CD4-positive, alpha-beta T cell treated with Interleukin-17A for 1 hour (primary cell): ENCODE measurements around the gene INKA1.
"Not testable (repeated sequence)": the region's sequence is repeated elsewhere in the genome, so short reads cannot be mapped to it uniquely, and the experiment has no call there.

Source experiments
- DNase-seq: peaks from one replicate; pipeline ENCODE4 v3.0.0-alpha.2; 2020

The INKA1 gene

DNA sequence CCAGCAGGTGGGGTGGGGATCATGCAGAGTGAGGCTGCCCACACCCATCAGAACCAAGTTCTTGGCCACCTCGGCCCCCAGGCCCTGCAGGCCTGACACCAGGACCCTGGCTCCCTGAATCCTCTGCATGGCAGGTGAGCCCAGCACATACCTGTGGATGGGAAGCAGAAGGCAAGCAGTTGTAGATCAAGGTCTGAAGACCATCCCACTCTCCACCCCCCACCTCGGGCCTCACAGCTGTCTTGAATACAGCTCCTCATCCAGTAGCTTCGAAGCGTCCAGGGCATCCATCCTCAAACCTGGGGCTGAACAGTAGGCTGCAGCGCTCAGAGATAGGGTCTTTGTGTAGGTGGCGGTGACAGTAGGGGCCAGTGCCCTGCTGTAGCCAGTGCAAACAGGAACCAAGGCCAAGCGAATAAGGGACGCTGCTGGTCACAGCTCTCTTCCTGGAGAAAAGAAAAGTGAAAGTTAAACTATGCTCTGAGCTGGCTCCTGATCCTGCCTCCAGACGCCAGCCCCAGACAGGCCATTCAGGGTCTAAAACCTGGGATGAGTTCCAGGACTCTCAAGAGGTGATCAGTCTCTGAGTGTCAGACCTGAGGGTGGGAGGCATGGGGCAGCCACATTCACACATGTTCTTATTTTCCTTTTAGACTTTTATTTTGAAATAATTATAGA, 10.6 kb downstream of the INKA1 start, which contains the start of gene UBA7:
TSS of gene UBA7 (minus strand) at position 457 of the 678 bp plus-strand sequence. CDS start at position 291, 166 bp downstream.
- peak; percentile 59 for DNase-seq

DNA sequence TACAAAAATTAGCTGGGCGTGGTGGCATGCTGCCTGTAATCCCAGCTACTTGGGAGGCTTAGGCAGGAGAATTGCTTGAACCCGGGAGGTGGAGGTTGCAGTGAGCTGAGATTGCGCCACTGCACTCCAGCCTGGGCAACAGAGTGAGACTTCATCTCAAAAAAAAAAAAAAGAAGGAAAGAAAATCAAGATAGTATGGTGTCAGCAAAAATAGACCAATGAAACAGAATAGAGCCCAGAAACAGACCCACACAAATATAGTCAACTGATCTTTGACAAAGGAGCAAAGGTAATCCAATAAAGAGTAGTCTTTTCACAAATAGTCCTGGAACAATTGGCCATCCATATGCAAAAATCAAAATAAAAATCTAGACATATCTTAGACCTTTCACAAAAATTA, 20.1 kb downstream of the INKA1 start:
- DNase-seq, result not testable (repeated sequence)

DNA sequence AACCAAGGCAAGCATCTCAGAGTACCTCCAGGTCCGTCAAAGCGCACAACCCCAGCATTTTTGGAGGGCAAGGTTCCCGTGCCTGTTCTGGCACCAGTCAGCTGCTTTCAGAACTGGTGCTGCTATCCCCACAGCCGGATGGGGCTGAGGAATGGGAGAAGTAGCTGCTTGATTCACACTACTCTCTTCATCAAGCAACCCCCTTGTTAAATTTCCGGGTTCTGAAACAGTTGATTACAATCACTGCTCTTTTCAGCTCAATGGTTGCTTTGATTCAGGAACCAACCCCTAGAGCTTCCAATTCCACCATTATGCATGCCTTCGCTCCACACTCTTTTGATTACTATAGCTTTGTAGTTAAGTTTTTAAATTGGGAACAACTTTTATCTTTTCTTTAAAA, 23.0 kb downstream of the INKA1 start:
- no peak for DNase-seq

DNA sequence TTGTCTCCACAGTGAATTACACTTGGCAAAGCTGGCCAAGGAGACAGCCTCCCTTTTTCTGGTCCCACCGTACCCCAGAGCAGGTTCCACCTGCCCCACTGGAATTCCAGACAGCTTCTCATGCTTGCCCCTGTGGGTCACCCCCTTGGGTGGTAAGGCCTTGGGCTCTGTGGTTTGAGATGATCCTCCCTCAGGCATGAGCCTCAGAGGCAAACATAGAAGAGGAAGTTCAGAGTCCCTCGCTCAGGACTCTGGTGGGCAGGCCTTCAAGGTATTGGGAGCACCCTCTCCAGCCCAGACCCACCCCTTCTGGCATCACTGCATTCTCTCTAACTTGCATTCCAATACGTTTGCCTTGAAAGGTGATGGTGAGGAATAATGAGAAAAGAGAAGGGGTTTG, 28.3 kb downstream of the INKA1 start:
- no peak for DNase-seq

DNA sequence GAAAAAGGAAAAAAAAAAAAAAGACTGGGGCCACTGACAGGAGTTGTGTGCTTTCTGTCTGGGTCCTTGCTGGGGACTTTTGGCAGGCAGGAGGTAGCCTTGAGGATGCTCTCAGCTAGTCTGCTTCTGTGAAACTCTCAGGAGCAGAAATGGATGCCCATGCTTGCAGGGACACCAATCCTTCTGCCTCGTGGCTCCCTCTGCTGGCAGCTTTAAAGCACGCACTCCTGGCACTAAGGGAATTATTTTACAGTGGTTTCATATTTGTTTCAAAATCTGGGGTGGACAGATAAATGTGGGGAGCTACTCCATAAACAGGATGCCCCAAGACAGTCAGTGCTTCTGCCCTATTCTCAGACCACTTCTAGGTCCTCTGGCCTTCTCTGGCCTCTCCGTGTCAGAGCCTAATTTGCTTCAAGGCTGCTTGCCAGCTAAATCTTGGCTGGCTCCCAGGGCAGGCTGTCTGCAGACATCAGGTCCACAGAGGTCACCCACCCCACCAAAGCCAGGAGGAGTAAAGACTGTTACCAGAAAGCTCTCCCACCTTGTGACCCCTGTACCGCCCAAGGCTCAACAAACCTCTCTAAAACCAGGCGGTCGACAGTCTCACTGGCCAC, 36.2 kb downstream of the INKA1 start:
- DNase-seq, result peak; percentile 87

DNA sequence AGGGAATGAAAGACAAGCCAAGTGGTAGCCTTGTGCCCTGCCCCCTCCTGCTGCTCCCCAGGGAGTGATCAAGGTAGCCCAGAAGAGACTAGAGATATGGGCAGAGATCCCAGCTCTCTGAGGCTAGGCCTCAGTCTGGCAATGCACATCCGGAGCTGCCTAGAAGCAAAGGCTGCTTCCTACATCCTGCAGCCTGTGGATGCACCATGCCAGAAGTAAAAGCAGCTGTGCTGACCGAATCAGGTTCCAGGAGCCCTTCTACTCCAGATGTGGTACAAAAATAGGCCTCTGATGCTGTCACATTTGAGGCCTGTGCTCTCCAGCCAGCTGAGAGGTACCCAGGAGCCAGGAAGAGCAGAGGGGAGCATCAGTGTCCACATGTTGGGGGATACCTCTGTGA, 37.3 kb downstream of the INKA1 start:
- no peak for DNase-seq

DNA sequence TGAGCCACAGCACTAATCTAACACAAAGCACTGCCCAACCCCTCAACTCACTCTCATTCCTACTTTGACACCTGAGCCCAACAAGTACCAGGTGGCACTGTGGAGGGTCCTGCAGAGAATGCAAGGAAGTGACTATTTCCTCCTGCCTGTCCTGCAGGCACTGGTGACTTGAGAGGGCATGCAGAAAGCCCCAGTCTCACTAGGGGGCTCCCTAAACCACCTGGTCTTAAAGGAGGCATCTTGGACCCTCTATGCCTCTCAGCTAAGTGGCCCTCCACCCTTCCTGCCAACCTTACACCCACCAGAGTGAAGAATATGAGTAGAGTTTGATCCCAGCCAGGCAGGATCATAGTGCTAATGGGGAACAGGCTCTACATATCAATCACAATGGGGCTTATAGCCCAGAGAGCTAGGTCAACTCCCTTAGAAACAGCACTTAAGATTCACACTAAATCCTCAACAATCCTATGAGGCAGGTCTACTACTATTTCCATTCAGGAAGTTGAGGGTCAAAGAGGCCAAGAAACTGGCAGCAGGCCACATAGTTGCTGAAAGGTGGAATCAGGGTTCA, 38.1 kb downstream of the INKA1 start:
- DNase-seq, result peak; percentile 12

DNA sequence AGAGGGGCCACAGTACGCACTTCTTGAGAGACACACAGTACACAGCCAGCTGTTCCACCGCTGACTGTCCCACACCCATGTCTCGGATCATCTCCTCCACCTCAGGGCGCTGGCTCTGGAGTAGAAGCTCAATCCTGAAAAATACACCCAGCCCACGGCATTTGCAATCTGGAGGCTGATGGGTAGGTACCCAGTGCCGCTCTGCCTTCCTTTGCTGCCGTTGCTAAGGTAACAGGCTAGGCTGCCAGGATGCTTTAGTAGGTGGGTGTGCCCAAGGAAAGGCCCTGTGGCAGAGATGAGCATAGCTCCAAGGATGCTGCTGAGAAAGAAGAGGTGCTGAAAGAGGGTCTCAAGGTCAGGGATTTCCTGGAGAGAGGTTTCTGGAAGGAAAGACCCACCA, 38.7 kb downstream of the INKA1 start:
- no peak for DNase-seq

DNA sequence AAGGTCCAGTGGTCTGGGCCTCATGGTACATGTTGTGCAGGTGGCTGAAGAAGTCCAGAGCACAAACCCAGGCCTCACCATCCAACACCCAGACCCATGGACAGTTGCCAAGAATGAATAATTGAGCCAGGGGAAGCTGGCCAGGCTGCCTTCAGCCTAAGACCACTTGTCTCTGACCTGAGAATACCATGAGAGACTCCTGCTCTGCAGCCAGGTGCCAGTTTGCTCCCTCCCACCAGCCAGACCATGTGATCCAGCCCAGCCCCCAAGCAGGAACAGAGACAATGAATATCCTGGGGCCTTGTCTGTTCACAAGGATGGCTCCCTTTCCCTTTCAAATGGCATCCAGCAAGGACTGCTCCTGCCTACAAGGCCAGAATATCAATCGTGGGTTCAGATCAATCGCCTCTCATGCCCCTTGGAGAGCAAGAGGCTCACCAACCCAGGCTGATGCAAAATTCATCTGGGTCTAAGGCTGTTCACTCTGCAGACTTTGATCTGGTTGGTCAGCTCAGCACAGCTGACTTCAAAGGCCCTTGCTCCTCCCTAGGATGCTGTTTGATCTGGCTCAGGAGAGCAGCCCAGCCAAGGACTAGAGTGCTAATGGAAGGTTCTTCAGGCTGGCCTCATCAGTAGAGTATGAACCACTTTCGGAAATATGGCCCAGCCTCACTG, 39.9 kb downstream of the INKA1 start:
- no peak for DNase-seq

DNA sequence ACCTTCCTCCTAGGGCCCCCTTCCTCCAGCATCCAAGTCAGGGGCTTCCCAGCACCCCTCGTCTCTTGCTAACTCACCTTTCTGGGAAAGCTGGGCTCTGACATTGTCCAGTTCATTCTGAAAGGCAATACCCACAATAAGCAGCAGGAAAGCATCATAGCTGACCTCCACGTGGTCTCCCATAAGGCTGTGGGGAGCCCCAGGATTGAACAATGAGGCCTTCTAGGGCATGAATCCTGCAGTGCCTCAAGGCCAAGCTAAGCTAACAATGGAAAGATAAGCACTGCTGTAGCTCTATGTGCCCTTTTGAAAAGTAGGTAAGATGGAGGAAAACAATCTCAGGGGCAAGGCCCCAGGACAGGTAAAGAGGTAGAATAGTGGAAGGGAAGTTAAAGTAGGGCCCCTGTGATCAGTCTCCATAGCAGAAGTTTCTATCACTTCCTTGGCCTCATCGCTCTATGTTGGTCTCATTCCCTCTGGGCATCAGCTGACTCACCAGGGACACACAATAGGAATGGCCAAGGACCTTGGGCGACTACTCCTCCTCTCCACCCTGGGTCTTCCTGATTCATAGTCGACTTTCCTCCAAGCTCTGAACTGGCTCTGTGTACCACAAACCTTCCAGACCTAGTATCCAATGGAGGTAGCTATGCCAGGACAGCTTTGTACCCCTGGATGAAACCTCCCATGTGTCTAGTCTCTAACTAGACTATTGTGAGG, 41.6 kb downstream of the INKA1 start:
- no peak for DNase-seq

DNA sequence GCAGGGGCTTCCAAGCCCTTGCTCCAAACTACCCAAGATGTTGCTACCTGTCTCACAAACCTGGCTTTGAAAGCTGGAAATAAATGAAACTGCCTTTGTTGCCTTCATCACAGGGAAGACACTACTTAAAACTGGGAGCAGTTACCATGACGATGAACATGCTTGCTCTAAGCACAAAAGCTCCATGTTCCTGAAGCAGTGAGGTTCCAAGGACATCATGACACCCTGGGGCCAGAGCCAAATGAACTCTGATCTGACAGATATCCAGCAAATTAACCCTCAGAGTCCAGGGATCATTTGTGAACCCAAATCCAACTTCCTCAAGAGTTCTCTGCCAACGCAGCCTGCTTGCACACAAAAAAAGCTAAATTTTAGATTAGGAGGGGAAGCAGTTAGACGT, 42.6 kb downstream of the INKA1 start:
- no peak for DNase-seq
